Measurements from ENCODE around the gene CNTNAP5. TPM values are rescaled to one million over a fixed set of nuclear protein-coding genes. Genes with fewer than 3 reads are reported as not detected.

The CNTNAP5 gene
- total RNA-seq, 1 donor from 2014 or later, result not detected

- Histone ChIP-seq H3K4me3 (ENCODE audit: low read depth, low read length) (no peak overlapping the region), H3K36me3 (ENCODE audit: control insufficient read depth, insufficient read depth, low read length) (no peaks in the 10 kb centered on the region), H3K27me3 (ENCODE audit: control insufficient read depth, insufficient read depth, low read length) (no peaks in the 10 kb centered on the region)
- TF ChIP-seq CTCF (IDR thresholded peaks at IDR 0.05; ENCODE audit: insufficient read depth, low read length, severe bottlenecking), result no peak
- FAIRE-seq (no peak), DNase-seq (ENCODE audit: low read depth) (no peak)
Measured at GRCh38 chr2:124604940-124605339, 579.9 kb downstream of the CNTNAP5 start.

DNA sequence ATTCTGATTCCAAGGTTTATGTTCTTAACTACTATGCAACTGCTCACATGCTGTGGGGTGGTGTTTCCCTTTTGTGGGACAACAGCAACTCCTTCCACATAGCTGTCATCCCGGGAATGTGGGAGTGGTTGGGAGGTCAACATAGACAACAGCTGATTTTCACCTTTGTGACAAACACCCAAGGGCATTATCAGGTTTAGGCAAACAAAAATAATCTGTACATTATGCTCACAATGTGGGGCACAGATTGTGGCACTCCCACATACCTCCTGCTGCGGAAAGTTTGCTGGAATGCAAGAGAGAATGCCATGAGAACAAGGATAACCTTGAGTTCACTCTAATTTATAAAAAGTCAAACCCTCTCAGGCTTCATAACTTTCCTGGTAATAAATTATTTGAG is 582.6 kb downstream of the CNTNAP5 start:
- no peak for FAIRE-seq
- DNase-seq (ENCODE audit: low read depth), result no peak
- Histone ChIP-seq H3K36me3 (ENCODE audit: control insufficient read depth, insufficient read depth, low read length) (no peaks in the 10 kb centered on the region), H3K4me3 (ENCODE audit: low read depth, low read length) (no peak overlapping the region), H3K27me3 (ENCODE audit: control insufficient read depth, insufficient read depth, low read length) (no peaks in the 10 kb centered on the region)
- TF ChIP-seq CTCF (IDR thresholded peaks at IDR 0.05; ENCODE audit: insufficient read depth, low read length, severe bottlenecking), result no peak

- Histone ChIP-seq H3K27me3 (ENCODE audit: control insufficient read depth, insufficient read depth, low read length) (no peaks in the 10 kb centered on the region), H3K36me3 (ENCODE audit: control insufficient read depth, insufficient read depth, low read length) (no peaks in the 10 kb centered on the region), H3K4me3 (ENCODE audit: low read depth, low read length) (no peak overlapping the region)
- no peak for DNase-seq (ENCODE audit: low read depth)
- no peak for FAIRE-seq
- TF ChIP-seq CTCF (IDR thresholded peaks at IDR 0.05; ENCODE audit: insufficient read depth, low read length, severe bottlenecking), result no peak
Measured at GRCh38 chr2:124609667-124610066, 584.6 kb downstream of the CNTNAP5 start.

DNA sequence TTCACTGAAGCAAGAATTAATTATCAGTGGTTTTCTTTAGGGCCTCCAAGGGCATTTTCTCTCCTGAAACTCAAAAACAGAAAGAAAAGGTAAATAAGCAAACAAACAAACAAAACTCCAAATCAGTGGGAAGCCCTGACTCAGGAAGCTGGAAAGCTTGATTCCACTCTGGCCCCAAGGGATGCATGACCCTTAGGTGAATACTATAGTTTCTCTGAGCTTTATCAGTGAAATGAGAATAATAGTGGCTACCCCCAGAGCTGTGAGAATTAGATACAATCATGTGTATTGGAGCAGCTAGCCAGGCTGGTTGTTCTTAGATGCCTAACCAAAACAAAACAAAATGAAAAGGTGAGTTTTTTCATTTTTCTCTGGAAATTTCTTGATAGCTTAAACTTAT is 585.1 kb downstream of the CNTNAP5 start:
- H3K27me3 ChIP-seq (ENCODE audit: control insufficient read depth, insufficient read depth, low read length), result no peaks in the 10 kb centered on the region
- H3K4me3 ChIP-seq (ENCODE audit: low read depth, low read length), result no peak overlapping the region
- TF ChIP-seq CTCF (IDR thresholded peaks at IDR 0.05; ENCODE audit: insufficient read depth, low read length, severe bottlenecking), result no peak
- FAIRE-seq (no peak), DNase-seq (ENCODE audit: low read depth) (no peak)
- no peaks in the 10 kb centered on the region for H3K36me3 ChIP-seq (ENCODE audit: control insufficient read depth, insufficient read depth, low read length)

GRCh38 chr2:124610866-124611265 is 585.8 kb downstream of the CNTNAP5 start:
- no peak overlapping the region for H3K4me3 ChIP-seq (ENCODE audit: low read depth, low read length)
- TF ChIP-seq CTCF (IDR thresholded peaks at IDR 0.05; ENCODE audit: insufficient read depth, low read length, severe bottlenecking), result no peak
- no peak for FAIRE-seq

GRCh38 chr2:124623560-124623959 is 598.5 kb downstream of the CNTNAP5 start:
- no peak for FAIRE-seq

More at GRCh38 chr2:124610866-124611265, 585.8 kb downstream of the CNTNAP5 start:
- Histone ChIP-seq H3K27me3 (ENCODE audit: control insufficient read depth, insufficient read depth, low read length) (no peaks in the 10 kb centered on the region), H3K36me3 (ENCODE audit: control insufficient read depth, insufficient read depth, low read length) (no peaks in the 10 kb centered on the region)
- no peak for DNase-seq (ENCODE audit: low read depth)

More at GRCh38 chr2:124623560-124623959, 598.5 kb downstream of the CNTNAP5 start:
- Histone ChIP-seq H3K27me3 (ENCODE audit: control insufficient read depth, insufficient read depth, low read length) (no peaks in the 10 kb centered on the region), H3K36me3 (ENCODE audit: control insufficient read depth, insufficient read depth, low read length) (no peaks in the 10 kb centered on the region), H3K4me3 (ENCODE audit: low read depth, low read length) (no peak overlapping the region)
- no peak for TF ChIP-seq CTCF (IDR thresholded peaks at IDR 0.05; ENCODE audit: insufficient read depth, low read length, severe bottlenecking)
- no peak for DNase-seq (ENCODE audit: low read depth)

Data from bronchial epithelial cell (primary cell).